K562 (cell line): ENCODE measurements around the gene ADAMTS14. TPM values are rescaled to one million over a fixed set of nuclear protein-coding genes. Genes with fewer than 3 reads are reported as not detected.
A peak's percentile ranks its signal among the peaks of the same experiment; 100 is the strongest.

Experiments
- BRD4 ChIP-seq: fragments of 200-600 bp; sonication (generic); IDR thresholded peaks from 2 replicates; pipeline ENCODE4 v1.6.1; 2017; ENCODE audit warnings: inconsistent platforms
- BRD9 ChIP-seq: fragments of 450-650 bp; IDR thresholded peaks from 2 replicates; pipeline ENCODE4 v1.6.1; 2018; ENCODE audit warnings: low read depth; ENCODE audit not compliant: partially characterized antibody
- EHMT2 ChIP-seq: fragments of 450-650 bp; IDR thresholded peaks from 2 replicates; pipeline ENCODE4 v1.6.1; 2018; ENCODE audit warnings: antibody characterized with exemption
- ETV1 ChIP-seq: fragments of 450-650 bp; conservative IDR thresholded peaks from 2 replicates; pipeline ENCODE4 v1.6.1; 2016; ENCODE audit warnings: missing genetic modification characterization, control low read depth, low read depth, missing compliant biosample characterization
- FOSL1 ChIP-seq: fragments of 200-800 bp; sonication (Bioruptor generic); conservative IDR thresholded peaks from 2 replicates; pipeline ENCODE4 v1.6.1; 2016; ENCODE audit warnings: missing genetic modification characterization, missing compliant biosample characterization
- FOXP1 ChIP-seq: sonication (generic); formaldehyde crosslinking; IDR thresholded peaks from 2 replicates; pipeline ENCODE4 v1.8.0; 2022; ENCODE audit warnings: mild to moderate bottlenecking, missing genetic modification reagents
- HCFC1 ChIP-seq: IDR thresholded peaks from 2 replicates; pipeline ENCODE4 v1.6.1; 2012; ENCODE audit warnings: low read depth, low read length, improper control_type of control experiment
- KDM1A ChIP-seq, 2 experiments: fragments of 450-650 bp; IDR thresholded peaks; 2 replicates each; pipeline ENCODE4 v1.6.1; 2016; ENCODE audit warnings: mild to moderate bottlenecking in 2 of 2
- LCOR ChIP-seq: sonication (generic); formaldehyde crosslinking; IDR thresholded peaks from 2 replicates; pipeline ENCODE4 v1.8.0; 2022; ENCODE audit warnings: mild to moderate bottlenecking, missing genetic modification reagents
- LEF1 ChIP-seq: fragments of 450-650 bp; IDR thresholded peaks from 2 replicates; pipeline ENCODE4 v1.6.1; 2016; ENCODE audit warnings: mild to moderate bottlenecking
- MAFF ChIP-seq: IDR thresholded peaks from 2 replicates; pipeline ENCODE4 v1.6.1; 2012; ENCODE audit warnings: low read length, improper control_type of control experiment
- MAX ChIP-seq: sonication (generic); formaldehyde crosslinking; IDR thresholded peaks from 2 replicates; pipeline ENCODE4 v1.9.0; 2022; ENCODE audit warnings: mild to moderate bottlenecking, missing genetic modification reagents
- POLR2H ChIP-seq: IDR thresholded peaks from 2 replicates; pipeline ENCODE4 v1.6.1; 2016; ENCODE audit warnings: missing genetic modification characterization, low read depth, mild to moderate bottlenecking, control low read depth, missing compliant biosample characterization, moderate library complexity
- SNRNP70 ChIP-seq: fragments of 200-400 bp; formaldehyde crosslinking; optimal IDR thresholded peaks from 2 replicates; pipeline ENCODE3; 2017; ENCODE audit warnings: low read depth, low read length
- TCF3 ChIP-seq: sonication (generic); formaldehyde crosslinking; IDR thresholded peaks from 2 replicates; pipeline ENCODE4 v1.4.0; 2020; ENCODE audit warnings: mild to moderate bottlenecking, missing genetic modification reagents
- ZFP91 ChIP-seq: sonication (generic); formaldehyde crosslinking; IDR thresholded peaks from 2 replicates; pipeline ENCODE4 v1.8.0; 2022; ENCODE audit warnings: mild to moderate bottlenecking, missing genetic modification reagents
- ZFX ChIP-seq: sonication (generic); formaldehyde crosslinking; IDR thresholded peaks from 2 replicates; pipeline ENCODE4 v1.8.0; 2022; ENCODE audit warnings: mild to moderate bottlenecking, missing genetic modification reagents, moderate library complexity
- ZNF717 ChIP-seq: fragments of 250-450 bp; sonication (Bioruptor Pico); IDR thresholded peaks from 2 replicates; pipeline ENCODE4 v1.5.0; 2021
- ZNF76 ChIP-seq: fragments of 250-450 bp; sonication (Bioruptor Pico); IDR thresholded peaks from 2 replicates; pipeline ENCODE4 v1.4.0; 2020; ENCODE audit warnings: mild to moderate bottlenecking, moderate library complexity, borderline replicate concordance
- polyA plus RNA-seq, 8 experiments: library from polyadenylated mRNA; depleted of rRNA in 4 of 8; stranded (reverse) in 5 of 8; unstranded in 3 of 8; fragments of >200 nt; fragmentation: Nextera tagmentation in 2 of 8; fragmentation: Illumina TruSeq in 1 of 8; extraction: Ambion mirVana in 2 of 8; extraction: Trizol in 1 of 8; gene quantifications; 2 replicates each; pipeline versions ENCODE4 v1.2.1 to v1.2.3, GENCODE V29; 2011 to 2014; ENCODE audit warnings: inconsistent platforms in 1 of 8, missing spikeins in 1 of 8
- total RNA-seq, 7 experiments: library from RNA; depleted of rRNA in 6 of 7; stranded (reverse); fragments of >200 nt in 6 of 7; fragmentation: Illumina TruSeq in 2 of 7; extraction: Trizol in 2 of 7; gene quantifications; 2 replicates each; pipeline versions ENCODE4 v1.2.1 to v1.2.3, GENCODE V29; 2011 to 2021; ENCODE audit warnings: low replicate concordance in 1 of 7
- TF ChIP-seq, protein P1 (sequence below): sonication (generic); formaldehyde crosslinking; IDR thresholded peaks from 2 replicates; pipeline ENCODE4 v1.8.0; 2022; ENCODE audit warnings: mild to moderate bottlenecking, missing genetic modification reagents
- TF ChIP-seq, protein P2 (sequence below): sonication (generic); IDR thresholded peaks from 2 replicates; pipeline ENCODE4 v1.6.1; 2016
- TF ChIP-seq, protein P3 (sequence below): sonication (generic); formaldehyde crosslinking; IDR thresholded peaks from 2 replicates; pipeline ENCODE4 v1.4.0; 2020; ENCODE audit warnings: mild to moderate bottlenecking, missing genetic modification reagents

The ADAMTS14 gene
- total and polyA plus RNA-seq, 9 of the 15 experiments (the other 6 are each of a cell fraction or from before 2014, with no cell fraction given): 0.04 to 37.4 (median 15.9) TPM

- TF ChIP-seq ZNF76 (CRISPR knock-in tag) (no peak), SNRNP70 (no peak), MAX (0 out of 2 replicates have a peak, but pooled peaks have one; percentile 21), TCF3 (0 out of 2 replicates have a peak, but pooled peaks have one; percentile 12), KDM1A (IDR thresholded peaks at IDR 0.05) (peak in 1 of 2 experiments; percentile 42; a peak in 2 of 4 replicates), LEF1 (peak; percentile 32; the same call in 1 of the 2 replicates), FOSL1 (tag) (peak; percentile 99), EHMT2 (0 out of 2 replicates have a peak, but pooled peaks have one; percentile 31), ZFP91 (CRISPR knock-in tag) (0 out of 2 replicates have a peak, but pooled peaks have one; percentile 39), ETV1 (tag) (0 out of 2 replicates have a peak, but pooled peaks have one; percentile 23), ZFX (CRISPR knock-in tag) (peak; percentile 28), ZNF717 (CRISPR knock-in tag) (no peak), POLR2H (tag) (no peak), BRD9 (peak; percentile 86), HCFC1 (peak; percentile 27; the same call in 1 of the 2 replicates), BRD4 (no peak), FOXP1 (0 out of 2 replicates have a peak, but pooled peaks have one; percentile 23), LCOR (CRISPR knock-in tag) (peak; percentile 73; the same call in 1 of the 2 replicates), MAFF (0 out of 2 replicates have a peak, but pooled peaks have one; percentile 7)
- TF ChIP-seq, protein P1, sequence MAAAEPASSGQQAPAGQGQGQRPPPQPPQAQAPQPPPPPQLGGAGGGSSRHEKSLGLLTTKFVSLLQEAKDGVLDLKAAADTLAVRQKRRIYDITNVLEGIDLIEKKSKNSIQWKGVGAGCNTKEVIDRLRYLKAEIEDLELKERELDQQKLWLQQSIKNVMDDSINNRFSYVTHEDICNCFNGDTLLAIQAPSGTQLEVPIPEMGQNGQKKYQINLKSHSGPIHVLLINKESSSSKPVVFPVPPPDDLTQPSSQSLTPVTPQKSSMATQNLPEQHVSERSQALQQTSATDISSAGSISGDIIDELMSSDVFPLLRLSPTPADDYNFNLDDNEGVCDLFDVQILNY (CRISPR knock-in tag): 0 out of 2 replicates have a peak, but pooled peaks have one; percentile 36
- TF ChIP-seq, protein P2, sequence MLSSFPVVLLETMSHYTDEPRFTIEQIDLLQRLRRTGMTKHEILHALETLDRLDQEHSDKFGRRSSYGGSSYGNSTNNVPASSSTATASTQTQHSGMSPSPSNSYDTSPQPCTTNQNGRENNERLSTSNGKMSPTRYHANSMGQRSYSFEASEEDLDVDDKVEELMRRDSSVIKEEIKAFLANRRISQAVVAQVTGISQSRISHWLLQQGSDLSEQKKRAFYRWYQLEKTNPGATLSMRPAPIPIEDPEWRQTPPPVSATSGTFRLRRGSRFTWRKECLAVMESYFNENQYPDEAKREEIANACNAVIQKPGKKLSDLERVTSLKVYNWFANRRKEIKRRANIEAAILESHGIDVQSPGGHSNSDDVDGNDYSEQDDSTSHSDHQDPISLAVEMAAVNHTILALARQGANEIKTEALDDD: peak; percentile 69; the same call in 1 of the 2 replicates
- TF ChIP-seq, protein P3, sequence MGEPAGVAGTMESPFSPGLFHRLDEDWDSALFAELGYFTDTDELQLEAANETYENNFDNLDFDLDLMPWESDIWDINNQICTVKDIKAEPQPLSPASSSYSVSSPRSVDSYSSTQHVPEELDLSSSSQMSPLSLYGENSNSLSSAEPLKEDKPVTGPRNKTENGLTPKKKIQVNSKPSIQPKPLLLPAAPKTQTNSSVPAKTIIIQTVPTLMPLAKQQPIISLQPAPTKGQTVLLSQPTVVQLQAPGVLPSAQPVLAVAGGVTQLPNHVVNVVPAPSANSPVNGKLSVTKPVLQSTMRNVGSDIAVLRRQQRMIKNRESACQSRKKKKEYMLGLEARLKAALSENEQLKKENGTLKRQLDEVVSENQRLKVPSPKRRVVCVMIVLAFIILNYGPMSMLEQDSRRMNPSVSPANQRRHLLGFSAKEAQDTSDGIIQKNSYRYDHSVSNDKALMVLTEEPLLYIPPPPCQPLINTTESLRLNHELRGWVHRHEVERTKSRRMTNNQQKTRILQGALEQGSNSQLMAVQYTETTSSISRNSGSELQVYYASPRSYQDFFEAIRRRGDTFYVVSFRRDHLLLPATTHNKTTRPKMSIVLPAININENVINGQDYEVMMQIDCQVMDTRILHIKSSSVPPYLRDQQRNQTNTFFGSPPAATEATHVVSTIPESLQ (CRISPR knock-in tag): peak; percentile 86; the same call in 1 of the 2 replicates
Observed at GRCh38 chr10:70715853-70716795, 43.8 kb downstream of the ADAMTS14 start (continued).
